ENCODE results near the gene LTO1.

Gene LTO1

DNA sequence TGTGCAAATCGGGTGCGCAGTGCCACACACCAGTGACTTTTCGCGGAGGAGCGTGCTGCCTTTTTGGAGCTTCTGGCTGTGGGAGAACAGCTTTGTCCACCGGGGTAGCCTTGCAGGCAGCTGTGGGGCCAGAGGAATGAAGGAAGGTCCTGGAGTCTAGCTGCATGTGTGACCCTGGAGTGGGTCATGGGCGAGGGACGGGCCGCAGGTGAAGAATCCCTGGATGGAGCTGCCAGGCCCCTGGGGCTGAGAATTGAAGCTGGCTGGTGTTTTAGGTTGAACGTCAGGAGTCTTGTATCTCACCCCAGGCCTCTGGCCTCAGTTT is 25.6 kb downstream of the LTO1 start:
- no peak for TF ChIP-seq MYC (IDR thresholded peaks at IDR 0.05; ENCODE audit: low read depth, low read length)
- TF ChIP-seq POLR2A (IDR thresholded peaks at IDR 0.05; ENCODE audit: extremely low read depth, insufficient read length): no peak
- TF ChIP-seq, protein P1, sequence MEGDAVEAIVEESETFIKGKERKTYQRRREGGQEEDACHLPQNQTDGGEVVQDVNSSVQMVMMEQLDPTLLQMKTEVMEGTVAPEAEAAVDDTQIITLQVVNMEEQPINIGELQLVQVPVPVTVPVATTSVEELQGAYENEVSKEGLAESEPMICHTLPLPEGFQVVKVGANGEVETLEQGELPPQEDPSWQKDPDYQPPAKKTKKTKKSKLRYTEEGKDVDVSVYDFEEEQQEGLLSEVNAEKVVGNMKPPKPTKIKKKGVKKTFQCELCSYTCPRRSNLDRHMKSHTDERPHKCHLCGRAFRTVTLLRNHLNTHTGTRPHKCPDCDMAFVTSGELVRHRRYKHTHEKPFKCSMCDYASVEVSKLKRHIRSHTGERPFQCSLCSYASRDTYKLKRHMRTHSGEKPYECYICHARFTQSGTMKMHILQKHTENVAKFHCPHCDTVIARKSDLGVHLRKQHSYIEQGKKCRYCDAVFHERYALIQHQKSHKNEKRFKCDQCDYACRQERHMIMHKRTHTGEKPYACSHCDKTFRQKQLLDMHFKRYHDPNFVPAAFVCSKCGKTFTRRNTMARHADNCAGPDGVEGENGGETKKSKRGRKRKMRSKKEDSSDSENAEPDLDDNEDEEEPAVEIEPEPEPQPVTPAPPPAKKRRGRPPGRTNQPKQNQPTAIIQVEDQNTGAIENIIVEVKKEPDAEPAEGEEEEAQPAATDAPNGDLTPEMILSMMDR (IDR thresholded peaks at IDR 0.05; ENCODE audit: low read depth, low read length): no peak
- TF ChIP-seq, protein P2, sequence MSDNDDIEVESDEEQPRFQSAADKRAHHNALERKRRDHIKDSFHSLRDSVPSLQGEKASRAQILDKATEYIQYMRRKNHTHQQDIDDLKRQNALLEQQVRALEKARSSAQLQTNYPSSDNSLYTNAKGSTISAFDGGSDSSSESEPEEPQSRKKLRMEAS (IDR thresholded peaks at IDR 0.05; ENCODE audit: low read depth, low read length): no peak
- H3K4me3 ChIP-seq (ENCODE audit: low read depth, low read length): no peak overlapping the region
- DNase-seq (ENCODE audit: low read depth): no peak

DNA sequence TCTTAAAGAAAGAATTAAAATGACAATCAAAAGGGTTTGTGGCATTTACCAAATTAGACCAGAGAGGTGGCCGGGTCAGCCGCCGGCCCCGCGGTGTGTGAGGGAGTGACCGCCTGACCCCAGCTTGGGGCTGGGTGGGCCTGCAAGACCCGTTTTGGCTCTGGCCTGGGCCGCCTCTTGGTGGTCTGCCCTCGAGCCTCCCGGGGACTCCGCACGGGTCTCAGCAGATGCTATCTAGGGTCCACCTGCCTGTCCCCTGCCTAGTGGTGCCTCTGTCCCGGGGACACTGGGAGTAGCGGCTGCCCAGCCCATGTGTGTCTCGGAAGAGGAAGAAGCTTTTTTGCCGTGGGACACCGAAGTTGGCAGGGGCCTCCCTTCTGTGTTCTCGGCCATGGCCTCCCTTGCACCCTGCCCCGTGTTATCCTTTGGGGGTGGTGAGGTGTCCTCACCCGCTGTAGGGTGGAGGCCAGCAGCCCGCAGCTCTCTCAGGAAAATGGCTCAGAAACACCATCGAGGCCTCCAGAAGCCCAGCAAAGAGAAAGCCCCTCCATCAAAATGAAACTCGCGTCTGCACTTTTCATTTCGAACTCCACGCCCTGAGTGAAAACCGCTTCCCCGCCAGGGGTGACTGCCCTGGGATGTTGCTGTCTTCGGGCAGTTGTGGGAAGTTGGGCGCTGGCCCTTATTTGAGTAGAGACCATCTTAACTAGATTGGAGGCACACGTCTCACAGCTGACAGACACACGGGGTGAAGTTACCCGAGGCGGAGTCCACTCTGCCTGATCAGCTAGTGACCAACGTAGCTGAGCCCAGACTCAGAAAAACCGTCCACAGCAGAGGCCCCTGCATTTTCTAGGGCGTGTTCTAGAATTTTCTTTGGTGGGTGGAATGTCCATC is 26.2 kb downstream of the LTO1 start:
- no peak for DNase-seq (ENCODE audit: low read depth)
- H3K4me3 ChIP-seq (ENCODE audit: low read depth, low read length): no peak overlapping the region
- TF ChIP-seq MYC (IDR thresholded peaks at IDR 0.05; ENCODE audit: low read depth, low read length) (no peak), POLR2A (IDR thresholded peaks at IDR 0.05; ENCODE audit: extremely low read depth, insufficient read length) (no peak)
- TF ChIP-seq, protein P2 (IDR thresholded peaks at IDR 0.05; ENCODE audit: low read depth, low read length): no peak
- TF ChIP-seq, protein P1 (IDR thresholded peaks at IDR 0.05; ENCODE audit: low read depth, low read length): no peak

DNA sequence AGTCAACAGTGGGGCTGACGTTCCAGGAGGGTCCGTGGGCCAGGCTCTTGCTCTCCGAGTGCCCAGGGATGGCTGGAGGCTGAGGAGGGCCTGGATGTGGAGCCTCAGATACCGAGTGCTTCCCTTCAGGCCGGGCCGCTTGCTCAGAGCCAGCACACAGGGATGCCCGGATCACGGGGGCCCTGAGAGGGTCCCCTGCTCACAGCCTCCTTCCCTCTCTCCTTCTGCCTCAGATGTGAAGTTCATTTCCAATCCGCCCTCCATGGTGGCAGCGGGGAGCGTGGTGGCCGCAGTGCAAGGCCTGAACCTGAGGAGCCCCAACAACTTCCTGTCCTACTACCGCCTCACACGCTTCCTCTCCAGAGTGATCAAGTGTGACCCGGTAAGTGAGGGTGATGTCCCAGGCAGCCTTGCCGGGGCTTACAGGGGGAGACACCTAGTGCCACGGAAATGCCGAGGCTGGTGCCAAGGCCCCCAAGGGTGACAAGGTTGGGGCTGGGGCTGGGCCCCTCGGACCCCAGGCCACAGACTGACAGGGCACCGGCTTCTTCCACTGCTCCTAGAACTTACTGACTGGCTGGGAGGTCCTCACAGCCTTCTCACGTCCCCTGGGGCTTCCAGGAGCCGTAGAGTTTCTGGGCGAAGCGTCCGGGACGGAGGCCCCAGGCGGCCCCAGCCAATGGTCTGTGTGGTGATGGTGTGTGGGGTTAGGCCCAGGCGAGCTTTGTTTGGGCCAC is 27.2 kb downstream of the LTO1 start:
- TF ChIP-seq MYC (IDR thresholded peaks at IDR 0.05; ENCODE audit: low read depth, low read length) (no peak), POLR2A (IDR thresholded peaks at IDR 0.05; ENCODE audit: extremely low read depth, insufficient read length) (no peak)
- TF ChIP-seq, protein P2 (IDR thresholded peaks at IDR 0.05; ENCODE audit: low read depth, low read length): no peak
- TF ChIP-seq, protein P1 (IDR thresholded peaks at IDR 0.05; ENCODE audit: low read depth, low read length): no peak

DNA sequence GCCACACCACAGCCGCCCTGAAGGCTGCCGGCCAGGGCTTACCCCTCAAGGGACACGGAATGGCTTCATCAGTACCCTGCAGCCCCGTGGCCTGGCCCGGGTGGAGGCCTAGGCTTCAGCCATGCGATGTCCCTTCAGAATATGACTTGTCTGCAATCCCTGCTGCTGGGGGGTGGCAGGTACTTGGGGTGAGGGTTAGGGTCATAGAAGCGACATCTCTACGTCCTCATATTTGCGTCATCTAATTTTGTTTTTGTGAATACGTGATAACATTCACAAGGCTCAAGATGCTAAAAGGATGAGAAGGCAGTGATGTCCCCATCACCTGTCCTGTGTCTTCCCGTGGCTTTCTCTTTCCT is 27.8 kb downstream of the LTO1 start:
- no peak overlapping the region for H3K4me3 ChIP-seq (ENCODE audit: low read depth, low read length)
- DNase-seq (ENCODE audit: low read depth): no peak
- TF ChIP-seq POLR2A (IDR thresholded peaks at IDR 0.05; ENCODE audit: extremely low read depth, insufficient read length): no peak
- TF ChIP-seq, protein P1 (IDR thresholded peaks at IDR 0.05; ENCODE audit: low read depth, low read length): no peak
- no peak for TF ChIP-seq MYC (IDR thresholded peaks at IDR 0.05; ENCODE audit: low read depth, low read length)
- TF ChIP-seq, protein P2 (IDR thresholded peaks at IDR 0.05; ENCODE audit: low read depth, low read length): no peak

More for the DNA sequence above, 27.2 kb downstream of the LTO1 start:
- H3K4me3 ChIP-seq (ENCODE audit: low read depth, low read length): no peak overlapping the region
- no peak for DNase-seq (ENCODE audit: low read depth)

DNA sequence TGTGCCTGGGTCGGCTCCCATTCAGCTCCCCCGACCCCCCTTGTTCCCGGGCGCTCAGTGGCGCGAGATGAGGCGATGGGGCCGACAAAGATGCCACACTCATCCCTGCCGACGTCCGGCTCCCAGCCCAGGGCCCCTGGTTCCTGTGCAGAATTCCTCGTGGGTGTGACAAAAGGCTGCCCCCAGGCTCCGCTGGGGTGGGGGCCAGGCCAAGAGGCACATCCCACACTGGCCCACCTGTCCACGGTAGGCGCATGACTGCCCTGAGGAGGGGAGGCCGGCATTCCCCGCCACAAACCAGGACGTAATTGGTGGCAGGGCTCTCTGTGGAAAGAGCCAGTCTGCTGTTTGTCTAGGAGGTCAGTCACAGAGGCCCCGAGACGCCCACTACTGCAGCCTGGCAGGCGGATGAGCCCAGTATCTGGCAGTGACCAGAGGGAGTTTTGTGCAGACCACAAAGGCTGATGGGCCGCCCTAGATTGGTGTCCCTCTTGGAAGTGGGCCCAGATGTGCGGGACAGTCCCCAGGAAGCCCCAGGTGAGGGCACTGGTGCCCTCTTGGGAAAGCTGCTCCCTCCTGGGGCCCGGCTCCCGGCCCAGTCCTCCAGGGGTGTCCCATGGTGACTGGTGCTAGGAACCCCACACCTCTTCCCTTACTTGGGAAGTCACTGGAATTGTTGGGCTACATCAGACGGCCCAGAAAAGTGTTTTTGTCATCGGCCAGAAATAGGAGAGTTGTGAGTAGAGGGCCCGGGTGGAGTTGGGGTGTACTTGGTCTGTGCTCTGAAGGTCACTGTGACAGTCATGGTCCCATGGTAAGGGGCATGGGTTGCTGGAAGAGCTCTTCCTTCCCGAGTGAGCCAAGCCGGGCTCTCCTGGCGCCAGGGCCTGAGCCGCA is 28.4 kb downstream of the LTO1 start:
- no peak for DNase-seq (ENCODE audit: low read depth)
- TF ChIP-seq POLR2A (IDR thresholded peaks at IDR 0.05; ENCODE audit: extremely low read depth, insufficient read length) (no peak), MYC (IDR thresholded peaks at IDR 0.05; ENCODE audit: low read depth, low read length) (no peak)
- no peak overlapping the region for H3K4me3 ChIP-seq (ENCODE audit: low read depth, low read length)
